Measurements from ENCODE around the gene CES2.
"Not testable (repeated sequence)": the region's sequence is repeated elsewhere in the genome, so short reads cannot be mapped to it uniquely, and the experiment has no call there.

CES2 gene

GRCh38 chr16:66952430-66953110 is 17.3 kb downstream of the CES2 start:
- in situ Hi-C loops (cut with HindIII; ENCODE audit: low sequenced_read_pairs), result no loop called here

- in situ Hi-C loops (cut with HindIII; ENCODE audit: low sequenced_read_pairs), result no loop called here
These were observed 18.3 kb downstream of the CES2 start for GRCh38 chr16:66953462-66954096.

- in situ Hi-C loops (cut with HindIII; ENCODE audit: low sequenced_read_pairs), result no loop called here
These were observed 18.9 kb downstream of the CES2 start for GRCh38 chr16:66954097-66954659.

- in situ Hi-C loops (cut with HindIII; ENCODE audit: low sequenced_read_pairs), result not testable (repeated sequence)
These were observed 20.2 kb downstream of the CES2 start for GRCh38 chr16:66955363-66956153.

GRCh38 chr16:66956154-66956457 is 20.8 kb downstream of the CES2 start:
- in situ Hi-C loops (cut with HindIII; ENCODE audit: low sequenced_read_pairs), result not testable (repeated sequence)

GRCh38 chr16:66958857-66959703 is 23.8 kb downstream of the CES2 start:
- in situ Hi-C loops (cut with HindIII; ENCODE audit: low sequenced_read_pairs), result no loop called here

GRCh38 chr16:66959704-66960161 is 24.4 kb downstream of the CES2 start:
- in situ Hi-C loops (cut with HindIII; ENCODE audit: low sequenced_read_pairs), result no loop called here

GRCh38 chr16:66960270-66960669 is 25.0 kb downstream of the CES2 start:
- in situ Hi-C loops (cut with HindIII; ENCODE audit: low sequenced_read_pairs), result no loop called here

- in situ Hi-C loops (cut with HindIII; ENCODE audit: low sequenced_read_pairs), result no loop called here
These were observed 25.9 kb downstream of the CES2 start, which contains the start of gene CES3 for GRCh38 chr16:66961065-66961744. Gene CES3 (plus strand): TSS chr16:66961266. CDS start chr16:66961308, 42 bp downstream.

- in situ Hi-C loops (cut with HindIII; ENCODE audit: low sequenced_read_pairs), result no loop called here
These were observed 26.6 kb downstream of the CES2 start for GRCh38 chr16:66961914-66962313.

GRCh38 chr16:66964049-66964448 is 28.7 kb downstream of the CES2 start:
- in situ Hi-C loops (cut with HindIII; ENCODE audit: low sequenced_read_pairs), result no loop called here

- in situ Hi-C loops (cut with HindIII; ENCODE audit: low sequenced_read_pairs), result no loop called here
These were observed 33.5 kb downstream of the CES2 start for GRCh38 chr16:66968847-66969246.

- in situ Hi-C loops (cut with HindIII; ENCODE audit: low sequenced_read_pairs), result no loop called here
These were observed 35.7 kb downstream of the CES2 start for GRCh38 chr16:66970775-66971720.

- in situ Hi-C loops (cut with HindIII; ENCODE audit: low sequenced_read_pairs), result no loop called here
These were observed 37.7 kb downstream of the CES2 start for GRCh38 chr16:66972983-66973382.

GRCh38 chr16:66973716-66974115 is 38.4 kb downstream of the CES2 start:
- in situ Hi-C loops (cut with HindIII; ENCODE audit: low sequenced_read_pairs), result no loop called here

GRCh38 chr16:66974156-66974931 is 39.0 kb downstream of the CES2 start:
- in situ Hi-C loops (cut with HindIII; ENCODE audit: low sequenced_read_pairs), result not testable (repeated sequence)

- in situ Hi-C loops (cut with HindIII; ENCODE audit: low sequenced_read_pairs), result not testable (repeated sequence)
These were observed 39.6 kb downstream of the CES2 start for GRCh38 chr16:66974932-66975246.

- in situ Hi-C loops (cut with HindIII; ENCODE audit: low sequenced_read_pairs), result no loop called here
These were observed 40.1 kb downstream of the CES2 start for GRCh38 chr16:66975302-66975893.
